ENCODE data around the gene PLOD1.

Gene PLOD1

GRCh38 chr1:11925938-11926292 is 8.6 kb upstream of the PLOD1 start:
- no peaks in the 10 kb centered on the region for H3F3A ChIP-seq (ENCODE audit: insufficient read depth, low read length)
- no peaks in the 10 kb centered on the region for H3K9me3 ChIP-seq (ENCODE audit: low read length)
- H3K27ac ChIP-seq (ENCODE audit: low read depth, low read length, poor library complexity, severe bottlenecking), result no peak overlapping the region
- peaks cover 44% of the 10 kb centered on the region for H3K4me1 ChIP-seq (ENCODE audit: insufficient read depth, low read length, severe bottlenecking)
- H3K36me3 ChIP-seq (ENCODE audit: insufficient read depth, low read length), result peaks cover 22% of the 10 kb centered on the region
- H3K4me3 ChIP-seq (ENCODE audit: low read depth, low read length, poor library complexity, severe bottlenecking), result peak overlapping the region; percentile 62
- H3K4me2 ChIP-seq (ENCODE audit: low read length), result peak overlapping the region; percentile 71; the same call in 1 of the 2 replicates
- H3K9me2 ChIP-seq (ENCODE audit: low read depth, low read length), result no peaks in the 10 kb centered on the region
- H2AFZ ChIP-seq (ENCODE audit: low read length), result no peak overlapping the region
- H3K9ac ChIP-seq (ENCODE audit: low read length), result peak overlapping the region; percentile 60
- H3K79me2 ChIP-seq (ENCODE audit: insufficient read depth, low read length), result peaks cover 19% of the 10 kb centered on the region
- H3K27me3 ChIP-seq (ENCODE audit: insufficient read depth, low read length), result no peaks in the 10 kb centered on the region
- TF ChIP-seq CTCF (IDR thresholded peaks at IDR 0.05; ENCODE audit: low read length), result no peak
- TF ChIP-seq EZH2 (IDR thresholded peaks at IDR 0.05; ENCODE audit: borderline replicate concordance, low read length), result no peak
- no peaks in the 10 kb centered on the region for H4K20me1 ChIP-seq (ENCODE audit: insufficient read depth, low read length)

- H3K4me1 ChIP-seq (ENCODE audit: insufficient read depth, low read length, severe bottlenecking), result peaks cover 44% of the 10 kb centered on the region
- no peak overlapping the region for H3K4me3 ChIP-seq (ENCODE audit: low read depth, low read length, poor library complexity, severe bottlenecking)
- H3F3A ChIP-seq (ENCODE audit: insufficient read depth, low read length), result no peaks in the 10 kb centered on the region
- no peak overlapping the region for H3K9ac ChIP-seq (ENCODE audit: low read length)
- H3K9me3 ChIP-seq (ENCODE audit: low read length), result no peaks in the 10 kb centered on the region
- H3K36me3 ChIP-seq (ENCODE audit: insufficient read depth, low read length), result peaks cover 10% of the 10 kb centered on the region
- peak overlapping the region; percentile 50 for H3K27ac ChIP-seq (ENCODE audit: low read depth, low read length, poor library complexity, severe bottlenecking)
- no peak overlapping the region for H3K4me2 ChIP-seq (ENCODE audit: low read length)
- H4K20me1 ChIP-seq (ENCODE audit: insufficient read depth, low read length), result no peaks in the 10 kb centered on the region
- H3K9me2 ChIP-seq (ENCODE audit: low read depth, low read length), result no peaks in the 10 kb centered on the region
- no peaks in the 10 kb centered on the region for H3K27me3 ChIP-seq (ENCODE audit: insufficient read depth, low read length)
- peak overlapping the region; percentile 88; the same call in 1 of the 2 replicates for H2AFZ ChIP-seq (ENCODE audit: low read length)
- peaks cover 19% of the 10 kb centered on the region for H3K79me2 ChIP-seq (ENCODE audit: insufficient read depth, low read length)
- TF ChIP-seq CTCF (IDR thresholded peaks at IDR 0.05; ENCODE audit: low read length) (no peak), EZH2 (IDR thresholded peaks at IDR 0.05; ENCODE audit: borderline replicate concordance, low read length) (no peak)
Measured at GRCh38 chr1:11927866-11928592, 6.5 kb upstream of the PLOD1 start.

GRCh38 chr1:11929849-11930248 is 4.7 kb upstream of the PLOD1 start:
- Histone ChIP-seq H3K9me3 (ENCODE audit: low read length) (no peaks in the 10 kb centered on the region), H3K4me3 (ENCODE audit: low read depth, low read length, poor library complexity, severe bottlenecking) (no peak overlapping the region), H3K79me2 (ENCODE audit: insufficient read depth, low read length) (peaks cover 5% of the 10 kb centered on the region), H2AFZ (ENCODE audit: low read length) (no peak overlapping the region), H4K20me1 (ENCODE audit: insufficient read depth, low read length) (no peaks in the 10 kb centered on the region), H3K27ac (ENCODE audit: low read depth, low read length, poor library complexity, severe bottlenecking) (peak overlapping the region; percentile 25), H3K36me3 (ENCODE audit: insufficient read depth, low read length) (no peaks in the 10 kb centered on the region), H3K4me1 (ENCODE audit: insufficient read depth, low read length, severe bottlenecking) (peaks cover 38% of the 10 kb centered on the region), H3K9ac (ENCODE audit: low read length) (no peak overlapping the region), H3K4me2 (ENCODE audit: low read length) (peak overlapping the region; percentile 22; the same call in 1 of the 2 replicates), H3K9me2 (ENCODE audit: low read depth, low read length) (no peaks in the 10 kb centered on the region), H3K27me3 (ENCODE audit: insufficient read depth, low read length) (no peaks in the 10 kb centered on the region), H3F3A (ENCODE audit: insufficient read depth, low read length) (no peaks in the 10 kb centered on the region)
- TF ChIP-seq CTCF (IDR thresholded peaks at IDR 0.05; ENCODE audit: low read length) (no peak), EZH2 (IDR thresholded peaks at IDR 0.05; ENCODE audit: borderline replicate concordance, low read length) (no peak)
